HG02571 (cell line): ENCODE results near the gene ARHGEF5.
"Not testable (repeated sequence)": the region's sequence is repeated elsewhere in the genome, so short reads cannot be mapped to it uniquely, and the experiment has no call there.

Source experiments
- ATAC-seq: cut with Tn5 transposase; IDR thresholded peaks from one replicate; pipeline ENCODE4 v1.9.1; 2021; ENCODE audit warnings: mild to moderate bottlenecking, moderate library complexity; ENCODE audit not compliant: unreplicated experiment

Gene ARHGEF5

DNA sequence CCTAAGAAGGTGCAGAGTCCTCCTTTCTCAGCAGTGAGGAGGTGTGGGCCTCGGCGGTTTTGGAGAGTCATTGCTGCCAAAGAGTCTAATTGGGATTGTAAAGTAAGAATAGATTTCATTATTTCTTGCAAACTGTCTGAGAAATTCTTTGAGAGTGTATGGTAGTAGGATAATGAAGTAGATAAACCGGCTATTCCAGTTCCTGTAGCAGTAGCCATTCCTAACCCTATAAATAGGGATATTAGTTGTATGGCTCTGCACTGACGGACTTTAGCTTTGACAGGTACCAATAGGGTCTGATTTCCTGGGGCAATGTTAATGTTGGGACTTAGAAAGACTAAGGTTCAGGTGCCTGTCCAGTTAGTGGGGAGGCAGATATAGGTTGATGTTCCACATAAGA is 63.7 kb downstream of the ARHGEF5 start:
- ATAC-seq = not testable (repeated sequence)

DNA sequence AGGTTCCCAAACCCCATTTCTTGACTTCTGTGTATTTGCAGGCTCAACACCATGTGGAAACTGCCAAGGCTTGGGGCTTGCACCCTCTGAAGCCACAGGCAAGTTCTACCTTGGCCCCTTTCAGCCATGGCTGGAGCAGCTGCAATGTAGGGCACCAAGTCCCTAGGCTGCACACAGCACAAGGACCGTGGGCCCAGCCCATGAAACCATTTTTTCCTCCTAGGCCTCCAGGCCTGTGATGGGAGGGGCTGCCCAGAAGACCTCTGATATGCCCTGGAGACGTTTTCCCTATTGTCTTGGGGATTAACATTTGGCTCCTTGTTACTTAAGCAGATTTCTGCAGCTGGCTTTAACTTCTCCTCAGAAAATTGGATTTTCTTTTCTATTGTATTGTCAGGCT is 72.3 kb downstream of the ARHGEF5 start:
- not testable (repeated sequence) for ATAC-seq

- ATAC-seq = no peak
Measured at GRCh38 chr7:144428431-144428830, 73.2 kb downstream of the ARHGEF5 start.
